ENCODE data around the gene CCDC171. TPM values are rescaled to one million over a fixed set of nuclear protein-coding genes. Genes with fewer than 3 reads are reported as not detected.

The CCDC171 gene
- total and polyA plus RNA-seq, 8 donors: 1.5 to 3.7 (median 2.7) TPM

DNA sequence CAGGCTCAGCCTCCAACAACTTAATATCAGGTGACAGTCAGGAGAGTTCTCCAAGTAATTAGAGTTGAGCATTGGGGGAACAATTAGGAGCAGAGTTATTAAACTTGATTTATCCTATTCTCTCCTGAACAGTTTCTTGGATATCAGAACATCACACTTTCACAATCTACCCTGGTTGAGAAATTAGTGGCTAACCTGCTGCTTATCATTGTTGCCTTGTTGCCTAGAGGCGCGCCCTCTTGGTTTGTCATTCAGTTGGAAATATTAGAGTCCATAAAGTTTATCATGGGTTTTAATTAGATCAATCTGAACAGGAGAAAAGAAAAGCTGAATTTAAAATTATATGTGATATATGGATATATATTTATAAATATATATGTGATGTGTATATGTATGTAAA, 291.1 kb downstream of the CCDC171 start:
- ATAC-seq (no peak), DNase-seq (no peak), FAIRE-seq (no peak)
- Histone ChIP-seq H3K9me3 (no peaks in the 10 kb centered on the region), H3K36me3 (no peaks in the 10 kb centered on the region), H3K4me3 (no peak overlapping the region), H3K4me1 (no peaks in the 10 kb centered on the region), H3K27me3 (no peaks in the 10 kb centered on the region), H3K27ac (no peak overlapping the region)
- intact Hi-C loops (cut with DNase I): no loop called here
- TF ChIP-seq, protein P1, sequence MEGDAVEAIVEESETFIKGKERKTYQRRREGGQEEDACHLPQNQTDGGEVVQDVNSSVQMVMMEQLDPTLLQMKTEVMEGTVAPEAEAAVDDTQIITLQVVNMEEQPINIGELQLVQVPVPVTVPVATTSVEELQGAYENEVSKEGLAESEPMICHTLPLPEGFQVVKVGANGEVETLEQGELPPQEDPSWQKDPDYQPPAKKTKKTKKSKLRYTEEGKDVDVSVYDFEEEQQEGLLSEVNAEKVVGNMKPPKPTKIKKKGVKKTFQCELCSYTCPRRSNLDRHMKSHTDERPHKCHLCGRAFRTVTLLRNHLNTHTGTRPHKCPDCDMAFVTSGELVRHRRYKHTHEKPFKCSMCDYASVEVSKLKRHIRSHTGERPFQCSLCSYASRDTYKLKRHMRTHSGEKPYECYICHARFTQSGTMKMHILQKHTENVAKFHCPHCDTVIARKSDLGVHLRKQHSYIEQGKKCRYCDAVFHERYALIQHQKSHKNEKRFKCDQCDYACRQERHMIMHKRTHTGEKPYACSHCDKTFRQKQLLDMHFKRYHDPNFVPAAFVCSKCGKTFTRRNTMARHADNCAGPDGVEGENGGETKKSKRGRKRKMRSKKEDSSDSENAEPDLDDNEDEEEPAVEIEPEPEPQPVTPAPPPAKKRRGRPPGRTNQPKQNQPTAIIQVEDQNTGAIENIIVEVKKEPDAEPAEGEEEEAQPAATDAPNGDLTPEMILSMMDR (IDR thresholded peaks at IDR 0.05): no peak
- 97 to 99% methylated on average over 2 of the region's 2 CpGs for WGBS, 2 donors

DNA sequence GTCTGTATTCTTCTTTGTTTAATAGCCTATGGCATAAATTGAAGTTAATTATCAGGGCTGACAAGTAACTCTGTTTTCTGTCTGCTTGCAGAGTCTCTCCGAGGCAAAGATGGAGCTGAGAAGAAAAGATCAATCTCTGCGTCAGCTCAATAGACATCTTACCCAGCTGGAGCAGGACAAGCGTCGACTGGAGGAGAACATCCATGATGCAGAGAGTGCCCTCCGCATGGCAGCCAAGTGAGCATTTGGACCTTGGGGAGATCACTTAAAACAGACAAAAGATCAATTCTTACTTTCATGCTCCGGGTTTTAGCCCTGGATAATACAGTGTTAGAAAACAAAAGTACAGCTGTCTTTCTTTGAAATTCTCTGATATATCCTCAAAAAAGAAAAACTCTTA, 293.8 kb downstream of the CCDC171 start:
- Histone ChIP-seq H3K36me3 (no peaks in the 10 kb centered on the region), H3K27ac (no peak overlapping the region), H3K27me3 (no peaks in the 10 kb centered on the region), H3K4me3 (no peak overlapping the region), H3K4me1 (no peaks in the 10 kb centered on the region), H3K9me3 (no peaks in the 10 kb centered on the region)
- FAIRE-seq: no peak
- TF ChIP-seq, protein P1 (IDR thresholded peaks at IDR 0.05): no peak
- intact Hi-C loops (cut with DNase I): no loop called here
- DNase-seq: no peak
- ATAC-seq: no peak
- WGBS, 2 donors: 90 to 92% methylated on average over 6 of the region's 6 CpGs

DNA sequence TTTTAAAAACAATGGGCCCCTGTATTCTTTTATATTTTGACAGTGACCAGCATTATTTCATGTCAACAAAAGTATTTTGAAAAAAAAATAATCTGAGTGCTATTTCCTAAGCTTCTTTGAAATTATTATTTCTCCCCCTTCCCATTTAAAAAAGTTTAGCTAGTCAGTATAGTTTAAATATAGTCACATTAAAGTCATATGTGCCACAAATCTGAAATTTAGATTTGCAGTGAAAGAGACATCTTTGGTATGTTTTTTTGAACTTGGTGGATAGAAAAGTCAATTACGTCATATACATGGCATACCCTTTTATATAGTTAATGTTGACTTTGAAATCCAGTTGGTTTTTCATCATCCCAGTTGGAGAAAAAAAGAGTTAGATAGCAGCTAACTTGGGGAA, 297.0 kb downstream of the CCDC171 start:
- 96 to 100% methylated on average over 1 of the region's 1 CpG for WGBS, 2 donors
- TF ChIP-seq, protein P1 (IDR thresholded peaks at IDR 0.05): no peak
- Histone ChIP-seq H3K27me3 (no peaks in the 10 kb centered on the region), H3K9me3 (no peaks in the 10 kb centered on the region), H3K27ac (no peak overlapping the region), H3K36me3 (no peaks in the 10 kb centered on the region), H3K4me3 (no peak overlapping the region), H3K4me1 (no peaks in the 10 kb centered on the region)
- FAIRE-seq: no peak
- intact Hi-C loops (cut with DNase I): no loop called here
- no peak for DNase-seq
- no peak for ATAC-seq

DNA sequence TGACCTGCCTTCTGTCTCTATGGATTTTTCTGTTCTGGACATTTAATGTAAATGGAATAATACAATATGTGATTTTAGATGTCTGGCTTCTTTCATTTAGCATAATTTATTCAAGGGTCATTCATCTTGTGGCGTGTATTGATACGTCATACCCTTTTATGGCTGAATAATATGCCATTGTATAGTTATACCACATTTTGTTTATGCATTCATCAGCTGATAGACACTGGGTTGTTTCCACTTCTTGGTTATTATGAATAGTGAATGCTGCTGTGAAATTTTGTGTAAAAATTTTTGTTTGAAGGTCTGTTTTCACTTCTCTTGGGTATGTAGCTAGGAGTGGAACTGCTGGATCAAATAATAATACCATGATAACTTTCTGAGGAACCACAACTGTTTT, 298.9 kb downstream of the CCDC171 start:
- Histone ChIP-seq H3K4me3 (no peak overlapping the region), H3K4me1 (no peaks in the 10 kb centered on the region), H3K9me3 (no peaks in the 10 kb centered on the region), H3K36me3 (no peaks in the 10 kb centered on the region), H3K27me3 (no peaks in the 10 kb centered on the region), H3K27ac (no peak overlapping the region)
- TF ChIP-seq, protein P1 (IDR thresholded peaks at IDR 0.05): no peak
- ATAC-seq: no peak
- intact Hi-C loops (cut with DNase I): no loop called here
- no peak for DNase-seq
- WGBS, 2 donors: 48 to 68% methylated on average over 2 of the region's 2 CpGs
- FAIRE-seq: no peak

DNA sequence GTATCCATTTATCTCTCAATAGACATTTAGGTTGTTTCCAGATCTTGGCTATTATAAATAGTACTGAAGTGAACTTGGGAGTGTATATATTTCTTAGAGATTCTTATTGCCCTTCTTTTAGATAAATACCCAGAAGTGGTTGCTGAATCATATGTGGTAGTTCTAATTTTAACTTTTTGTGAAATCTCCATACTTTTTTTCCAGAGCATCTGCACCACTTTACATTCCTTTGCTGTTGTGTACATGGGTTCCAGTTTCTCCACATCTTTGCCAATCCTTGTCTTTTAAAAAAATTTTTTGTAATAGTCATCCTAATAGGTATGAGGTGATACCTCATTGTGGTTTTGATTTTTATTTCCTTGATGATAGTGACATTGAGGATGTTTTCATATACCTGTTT, 303.7 kb downstream of the CCDC171 start:
- FAIRE-seq (no peak), ATAC-seq (no peak)
- TF ChIP-seq, protein P1 (IDR thresholded peaks at IDR 0.05): no peak

More for the DNA sequence above, 303.7 kb downstream of the CCDC171 start:
- H3K4me3 ChIP-seq: no peak overlapping the region
- DNase-seq: no peak
- no peaks in the 10 kb centered on the region for H3K9me3 ChIP-seq
- H3K36me3 ChIP-seq: no peaks in the 10 kb centered on the region
- intact Hi-C loops (cut with DNase I): no loop called here
- no peak overlapping the region for H3K27ac ChIP-seq
- H3K27me3 ChIP-seq: no peaks in the 10 kb centered on the region
- H3K4me1 ChIP-seq: no peaks in the 10 kb centered on the region
